Measurements from ENCODE around the gene MYMX. TPM values are rescaled to one million over a fixed set of nuclear protein-coding genes. Genes with fewer than 3 reads are reported as not detected.
"Not testable (repeated sequence)": the region's sequence is repeated elsewhere in the genome, so short reads cannot be mapped to it uniquely, and the experiment has no call there.

MYMX gene
- polyA plus RNA-seq, 3 donors: 0.57 to 0.83 (median 0.65) TPM

GRCh38 chr6:44185953-44186634 lies 30.6 kb upstream of the MYMX start:
- DNase-seq: no peak

GRCh38 chr6:44186635-44187025 lies 30.1 kb upstream of the MYMX start:
- DNase-seq: no peak

GRCh38 chr6:44188819-44189218 lies 27.9 kb upstream of the MYMX start:
- DNase-seq: no peak

- no peak for DNase-seq
Measured at GRCh38 chr6:44189257-44189656, 27.5 kb upstream of the MYMX start.

- DNase-seq: no peak
Measured at GRCh38 chr6:44190715-44191114, 26.0 kb upstream of the MYMX start.

- DNase-seq: no peak
Measured at GRCh38 chr6:44192428-44193041, 24.2 kb upstream of the MYMX start.

GRCh38 chr6:44193307-44193910 lies 23.3 kb upstream of the MYMX start:
- DNase-seq: no peak

GRCh38 chr6:44194326-44194725 lies 22.4 kb upstream of the MYMX start:
- no peak for DNase-seq

GRCh38 chr6:44196351-44196750 lies 20.4 kb upstream of the MYMX start:
- DNase-seq: not testable (repeated sequence)

GRCh38 chr6:44198684-44199083 lies 18.0 kb upstream of the MYMX start:
- DNase-seq: no peak

GRCh38 chr6:44199883-44200282 lies 16.8 kb upstream of the MYMX start:
- no peak for DNase-seq

- DNase-seq: no peak
Measured at GRCh38 chr6:44201200-44201599, 15.5 kb upstream of the MYMX start.

GRCh38 chr6:44201638-44202303 lies 15.0 kb upstream of the MYMX start:
- DNase-seq: no peak

GRCh38 chr6:44202332-44202971 lies 14.3 kb upstream of the MYMX start:
- no peak for DNase-seq

GRCh38 chr6:44202972-44203750 lies 13.6 kb upstream of the MYMX start:
- DNase-seq: no peak

- DNase-seq: no peak
Measured at GRCh38 chr6:44203955-44204354, 12.8 kb upstream of the MYMX start.

GRCh38 chr6:44207966-44208365 lies 8.8 kb upstream of the MYMX start:
- DNase-seq: no peak

- no peak for DNase-seq
Measured at GRCh38 chr6:44211284-44211683, 5.4 kb upstream of the MYMX start.

- no peak for DNase-seq
Measured at GRCh38 chr6:44214307-44214706, 2.4 kb upstream of the MYMX start.

- no peak for DNase-seq
Measured at GRCh38 chr6:44217332-44218143, 812 bp downstream of the MYMX start.

Measured in renal pelvis (tissue), 4 donors.